ENCODE results near the gene ZNF670.

DNA sequence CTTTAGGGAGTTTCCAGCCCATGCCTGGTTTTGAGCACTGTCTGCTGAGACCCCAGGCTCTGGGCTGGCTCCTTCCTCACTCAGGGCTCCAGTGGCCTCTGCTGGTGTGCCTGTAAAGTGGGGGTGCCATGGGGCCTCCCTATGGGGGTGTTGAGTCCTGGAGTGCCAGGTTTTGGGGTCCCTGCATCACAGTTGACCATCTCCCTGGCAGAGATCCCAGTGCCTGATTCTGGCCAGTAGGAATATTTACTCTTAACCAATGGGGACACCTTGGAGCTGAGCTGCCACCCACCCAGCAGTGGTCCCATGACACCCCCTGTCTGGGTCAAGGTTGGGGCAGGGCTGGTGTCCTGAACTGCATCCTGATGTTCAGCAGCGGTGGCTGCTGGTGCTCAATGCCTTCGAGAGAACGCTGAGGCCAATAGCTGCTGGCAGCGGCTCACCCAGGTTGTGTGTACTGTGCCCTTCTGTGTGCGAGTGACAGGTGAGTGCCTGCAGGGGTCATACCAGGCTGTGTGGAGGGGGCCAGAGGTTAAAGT is 35.2 kb upstream of the ZNF670 start:
- TF ChIP-seq CTCF (IDR thresholded peaks at IDR 0.05) = no peak
- TF ChIP-seq POLR2A (IDR thresholded peaks at IDR 0.05) = no peak
